GM12875 (cell line): ENCODE measurements around the gene C1orf210.

Experiments
- H3K4me3 ChIP-seq: one replicate; pipeline ENCODE4 v1.5.1; 2011; ENCODE audit warnings: low read depth, low read length, control low read depth
- CTCF ChIP-seq: IDR thresholded peaks from 2 replicates; pipeline ENCODE4 v1.5.1; 2011; ENCODE audit warnings: low read depth, mild to moderate bottlenecking, control low read depth, inconsistent platforms, low read length, moderate library complexity, borderline replicate concordance; ENCODE audit not compliant: insufficient read depth

The C1orf210 gene

GRCh38 chr1:43267818-43268425 lies 17.5 kb downstream of the C1orf210 start:
- no peak for TF ChIP-seq CTCF
- no peak overlapping the region for H3K4me3 ChIP-seq

GRCh38 chr1:43267291-43267805 lies 18.0 kb downstream of the C1orf210 start:
- TF ChIP-seq CTCF: no peak
- no peak overlapping the region for H3K4me3 ChIP-seq

GRCh38 chr1:43266881-43267280 lies 18.5 kb downstream of the C1orf210 start:
- H3K4me3 ChIP-seq: no peak overlapping the region
- no peak for TF ChIP-seq CTCF

- H3K4me3 ChIP-seq: no peak overlapping the region
- TF ChIP-seq CTCF: no peak
Observed at GRCh38 chr1:43265431-43265830, 19.9 kb downstream of the C1orf210 start.

GRCh38 chr1:43258370-43258769 lies 27.0 kb downstream of the C1orf210 start:
- no peak for TF ChIP-seq CTCF

GRCh38 chr1:43256675-43257570 lies 28.5 kb downstream of the C1orf210 start:
- no peak for TF ChIP-seq CTCF
- H3K4me3 ChIP-seq: no peak overlapping the region

More at GRCh38 chr1:43258370-43258769, 27.0 kb downstream of the C1orf210 start:
- H3K4me3 ChIP-seq: no peak overlapping the region
